HEK293 (cell line): ENCODE results near the gene GSPT1.

Experiments
- AEBP2 ChIP-seq: fragments of 450-650 bp; formaldehyde crosslinking; IDR thresholded peaks from 2 replicates; pipeline ENCODE4 v1.5.1; 2016; ENCODE audit warnings: missing biosample characterization, missing genetic modification characterization, borderline replicate concordance
- ATF2 ChIP-seq: fragments of 450-650 bp; formaldehyde crosslinking; IDR thresholded peaks from 2 replicates; pipeline ENCODE4 v1.5.1; 2016; ENCODE audit warnings: missing biosample characterization, missing genetic modification characterization, low read depth
- ELK4 ChIP-seq: IDR thresholded peaks from 2 replicates; pipeline ENCODE4 v1.6.1; 2011; ENCODE audit warnings: mild to moderate bottlenecking, low read depth, low read length, borderline replicate concordance
- HOXA7 ChIP-seq: sonication (generic); formaldehyde crosslinking; IDR thresholded peaks from 2 replicates; pipeline ENCODE4 v1.8.1; 2022; ENCODE audit warnings: missing genetic modification reagents, borderline replicate concordance
- KLF16 ChIP-seq: fragments of 450-650 bp; formaldehyde crosslinking; IDR thresholded peaks from 2 replicates; pipeline ENCODE4 v1.5.1; 2017; ENCODE audit warnings: missing biosample characterization, missing genetic modification characterization
- KLF17 ChIP-seq: fragments of 450-650 bp; formaldehyde crosslinking; IDR thresholded peaks from 2 replicates; pipeline ENCODE4 v1.5.1; 2016; ENCODE audit warnings: missing biosample characterization, missing genetic modification characterization
- OVOL3 ChIP-seq: fragments of 450-650 bp; formaldehyde crosslinking; IDR thresholded peaks from 2 replicates; pipeline ENCODE4 v1.5.1; 2016; ENCODE audit warnings: missing biosample characterization, missing genetic modification characterization
- SETDB1 ChIP-seq: IDR thresholded peaks from one replicate; pipeline ENCODE4 v1.6.1; 2017; ENCODE audit warnings: mild to moderate bottlenecking, low read length, moderate library complexity, mixed read lengths; ENCODE audit not compliant: insufficient read length
- SP2 ChIP-seq: fragments of 450-650 bp; formaldehyde crosslinking; IDR thresholded peaks from 2 replicates; pipeline ENCODE4 v1.5.1; 2016; ENCODE audit warnings: missing biosample characterization, missing genetic modification characterization
- TSHZ1 ChIP-seq: fragments of 450-650 bp; formaldehyde crosslinking; IDR thresholded peaks from 2 replicates; pipeline ENCODE4 v1.5.1; 2016; ENCODE audit warnings: missing biosample characterization, missing genetic modification characterization, borderline replicate concordance
- ZBTB20 ChIP-seq: fragments of 450-650 bp; formaldehyde crosslinking; IDR thresholded peaks from 2 replicates; pipeline ENCODE4 v1.5.1; 2016; ENCODE audit warnings: missing biosample characterization, missing genetic modification characterization
- ZFP37 ChIP-seq: fragments of 450-650 bp; formaldehyde crosslinking; IDR thresholded peaks from 2 replicates; pipeline ENCODE4 v1.5.1; 2016; ENCODE audit warnings: missing biosample characterization, missing genetic modification characterization
- ZNF140 ChIP-seq: fragments of 450-650 bp; formaldehyde crosslinking; IDR thresholded peaks from 2 replicates; pipeline ENCODE4 v1.5.1; 2016; ENCODE audit warnings: missing biosample characterization, missing genetic modification characterization
- ZNF214 ChIP-seq: fragments of 450-650 bp; formaldehyde crosslinking; IDR thresholded peaks from 2 replicates; pipeline ENCODE4 v1.5.1; 2017; ENCODE audit warnings: missing biosample characterization, mild to moderate bottlenecking, missing genetic modification characterization, borderline replicate concordance
- ZNF223 ChIP-seq: fragments of 450-650 bp; formaldehyde crosslinking; IDR thresholded peaks from 2 replicates; pipeline ENCODE4 v1.5.1; 2016; ENCODE audit warnings: missing biosample characterization, missing genetic modification characterization
- ZNF239 ChIP-seq: fragments of 450-650 bp; formaldehyde crosslinking; IDR thresholded peaks from 2 replicates; pipeline ENCODE4 v1.5.1; 2016; ENCODE audit warnings: missing biosample characterization, missing genetic modification characterization
- ZNF266 ChIP-seq: fragments of 450-650 bp; formaldehyde crosslinking; IDR thresholded peaks from 2 replicates; pipeline ENCODE4 v1.5.1; 2016; ENCODE audit warnings: missing biosample characterization, missing genetic modification characterization, low read depth
- ZNF354C ChIP-seq: fragments of 450-650 bp; formaldehyde crosslinking; IDR thresholded peaks from 2 replicates; pipeline ENCODE4 v1.5.1; 2016; ENCODE audit warnings: missing biosample characterization, missing genetic modification characterization, low read depth, borderline replicate concordance
- ZNF521 ChIP-seq: fragments of 450-650 bp; formaldehyde crosslinking; IDR thresholded peaks from 2 replicates; pipeline ENCODE4 v1.5.1; 2017; ENCODE audit warnings: missing biosample characterization, mild to moderate bottlenecking, missing genetic modification characterization
- ZNF530 ChIP-seq: fragments of 450-650 bp; formaldehyde crosslinking; IDR thresholded peaks from 2 replicates; pipeline ENCODE4 v1.5.1; 2016; ENCODE audit warnings: low read depth, missing biosample characterization, missing genetic modification characterization
- ZNF600 ChIP-seq: fragments of 450-650 bp; formaldehyde crosslinking; IDR thresholded peaks from 2 replicates; pipeline ENCODE4 v1.5.1; 2016; ENCODE audit warnings: missing biosample characterization, missing genetic modification characterization
- ZNF639 ChIP-seq: fragments of 450-650 bp; formaldehyde crosslinking; IDR thresholded peaks from 2 replicates; pipeline ENCODE4 v1.5.1; 2016; ENCODE audit warnings: missing biosample characterization, missing genetic modification characterization
- ZNF645 ChIP-seq: fragments of 450-650 bp; formaldehyde crosslinking; IDR thresholded peaks from 2 replicates; pipeline ENCODE4; 2016; ENCODE audit warnings: missing biosample characterization, missing genetic modification characterization
- ZNF76 ChIP-seq: fragments of 450-650 bp; formaldehyde crosslinking; IDR thresholded peaks from 2 replicates; pipeline ENCODE4; 2016; ENCODE audit warnings: low read depth, missing biosample characterization, missing genetic modification characterization, borderline replicate concordance
- ZNF792 ChIP-seq: fragments of 450-650 bp; formaldehyde crosslinking; IDR thresholded peaks from 2 replicates; pipeline ENCODE4 v1.5.1; 2016; ENCODE audit warnings: missing biosample characterization, missing genetic modification characterization
- ZSCAN16 ChIP-seq: fragments of 450-650 bp; formaldehyde crosslinking; IDR thresholded peaks from 2 replicates; pipeline ENCODE4 v1.5.1; 2016; ENCODE audit warnings: missing biosample characterization, missing genetic modification characterization
- ZSCAN18 ChIP-seq: fragments of 450-650 bp; formaldehyde crosslinking; IDR thresholded peaks from 2 replicates; pipeline ENCODE4 v1.5.1; 2016; ENCODE audit warnings: missing biosample characterization, missing genetic modification characterization

GSPT1 gene

GRCh38 chr16:11913425-11914079 is 2.2 kb downstream of the GSPT1 start (continued):
- TF ChIP-seq ZNF645 (no peak), ZNF639 (no peak), ZNF600 (peak; percentile 75; the same call in 1 of the 2 replicates), ATF2 (tag by site-specific recombination) (peak; percentile 90), SETDB1 (no peak), ZNF140 (tag by site-specific recombination) (no peak), ZNF214 (tag by site-specific recombination) (no peak), ELK4 (no peak), ZNF239 (no peak), HOXA7 (CRISPR knock-in tag) (no peak), AEBP2 (tag by site-specific recombination) (no peak), ZBTB20 (no peak), KLF16 (tag by site-specific recombination) (no peak), TSHZ1 (tag by site-specific recombination) (no peak), ZSCAN16 (no peak), ZNF792 (tag by site-specific recombination) (no peak), ZSCAN18 (tag by site-specific recombination) (no peak), ZNF521 (tag by site-specific recombination) (no peak), KLF17 (tag by site-specific recombination) (no peak), ZNF76 (tag by site-specific recombination) (no peak), ZNF530 (tag by site-specific recombination) (no peak), ZFP37 (tag by site-specific recombination) (no peak), ZNF223 (tag by site-specific recombination) (no peak), ZNF354C (no peak), SP2 (tag by site-specific recombination) (no peak; the same call in 1 of the 2 replicates), OVOL3 (no peak), ZNF266 (no peak)
